Testis (tissue), 2 donors: ENCODE measurements around the gene ACSL1.

Experiments
- POLR2A ChIP-seq: fragments of 450-650 bp; IDR thresholded peaks from one replicate; pipeline ENCODE4 v1.6.1; 2017; ENCODE audit warnings: antibody characterized with exemption, mild to moderate bottlenecking, moderate library complexity
- TF ChIP-seq, protein P1 (sequence below), 3 experiments: fragments of 450-650 bp in 2 of 3; fragments of 200-600 bp in 1 of 3; sonication (generic) in 1 of 3; IDR thresholded peaks; one replicate each; pipeline ENCODE4 v1.5.1; 2016 to 2019; ENCODE audit warnings: antibody characterized with exemption in 3 of 3, mild to moderate bottlenecking in 2 of 3, moderate library complexity in 1 of 3

DNA sequence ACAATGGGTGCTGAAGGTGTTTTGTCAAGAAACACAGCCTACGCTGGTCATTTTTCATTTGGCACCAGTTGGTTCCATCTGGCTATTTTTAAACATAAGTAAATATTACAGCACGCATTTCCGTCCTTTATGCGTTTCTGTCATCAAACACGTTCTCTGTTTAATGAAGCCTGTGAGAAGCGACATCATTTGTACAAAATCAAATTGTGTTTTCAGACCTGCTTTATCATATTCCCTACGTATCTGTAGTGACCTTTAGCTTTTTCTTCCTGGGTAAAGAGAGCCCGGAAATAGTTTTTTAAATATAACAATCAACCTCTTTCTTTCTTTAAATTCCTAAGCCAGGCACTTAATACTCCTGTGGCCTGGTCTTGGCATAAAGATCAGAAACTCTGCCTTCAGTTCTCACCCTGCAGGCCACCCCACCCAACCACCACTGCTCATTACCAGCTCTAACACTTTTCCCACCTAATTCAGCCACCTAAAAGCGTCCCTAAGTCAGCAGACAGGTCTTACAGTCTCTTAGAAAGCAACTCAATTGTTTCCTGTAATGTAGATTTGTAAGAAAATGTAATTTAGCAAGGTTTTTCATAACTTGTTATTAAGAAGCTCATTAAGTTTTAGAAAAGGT, 30.4 kb downstream of the ACSL1 start:
- TF ChIP-seq, protein P1, sequence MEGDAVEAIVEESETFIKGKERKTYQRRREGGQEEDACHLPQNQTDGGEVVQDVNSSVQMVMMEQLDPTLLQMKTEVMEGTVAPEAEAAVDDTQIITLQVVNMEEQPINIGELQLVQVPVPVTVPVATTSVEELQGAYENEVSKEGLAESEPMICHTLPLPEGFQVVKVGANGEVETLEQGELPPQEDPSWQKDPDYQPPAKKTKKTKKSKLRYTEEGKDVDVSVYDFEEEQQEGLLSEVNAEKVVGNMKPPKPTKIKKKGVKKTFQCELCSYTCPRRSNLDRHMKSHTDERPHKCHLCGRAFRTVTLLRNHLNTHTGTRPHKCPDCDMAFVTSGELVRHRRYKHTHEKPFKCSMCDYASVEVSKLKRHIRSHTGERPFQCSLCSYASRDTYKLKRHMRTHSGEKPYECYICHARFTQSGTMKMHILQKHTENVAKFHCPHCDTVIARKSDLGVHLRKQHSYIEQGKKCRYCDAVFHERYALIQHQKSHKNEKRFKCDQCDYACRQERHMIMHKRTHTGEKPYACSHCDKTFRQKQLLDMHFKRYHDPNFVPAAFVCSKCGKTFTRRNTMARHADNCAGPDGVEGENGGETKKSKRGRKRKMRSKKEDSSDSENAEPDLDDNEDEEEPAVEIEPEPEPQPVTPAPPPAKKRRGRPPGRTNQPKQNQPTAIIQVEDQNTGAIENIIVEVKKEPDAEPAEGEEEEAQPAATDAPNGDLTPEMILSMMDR (IDR thresholded peaks at IDR 0.05): no peak
- no peak for TF ChIP-seq POLR2A
